Measurements from ENCODE around the gene INPP4A.

GRCh38 chr2:98471402-98472131 lies 26.9 kb downstream of the INPP4A start:
- no peak for TF ChIP-seq CTCF (IDR thresholded peaks at IDR 0.05 in 2 of 3, conservative IDR thresholded peaks at IDR 0.05 in 1 of 3; ENCODE audit: control insufficient read depth in 2 of 3, extremely low read depth in 1 of 3, insufficient read depth in 1 of 3, low read depth in 3 of 3, low read length in 3 of 3)
- TF ChIP-seq CHD2 (IDR thresholded peaks at IDR 0.05; ENCODE audit: borderline replicate concordance, low read depth, low read length) = no peak
- no peak for TF ChIP-seq CHD4 (IDR thresholded peaks at IDR 0.05)
- TF ChIP-seq ZNF274 (IDR thresholded peaks at IDR 0.05; ENCODE audit: insufficient read depth, insufficient read length) = no peak
- no peak for TF ChIP-seq BHLHE40 (IDR thresholded peaks at IDR 0.05; ENCODE audit: borderline replicate concordance in 1 of 2, low read depth in 2 of 2, low read length in 1 of 2)
- no peak for TF ChIP-seq NR2C1 (IDR thresholded peaks at IDR 0.05)
- TF ChIP-seq JUND (IDR thresholded peaks at IDR 0.05; ENCODE audit: low read depth, low read length) = no peak

All from GM12878 (cell line).